IMR-90 (cell line): ENCODE measurements around the gene TBC1D9. TPM values are rescaled to one million over a fixed set of nuclear protein-coding genes. Genes with fewer than 3 reads are reported as not detected.

Experiments used
- ATAC-seq: fragments of 200-7000 bp; cut with Tn5 transposase; 2 replicates; pipeline ENCODE4 v1.9.1; 2020; ENCODE audit warnings: low read depth, mild to moderate bottlenecking, moderate library complexity
- BruUV-seq: library from RNA; stranded (reverse); fragments of 400-500 nt; replicated peaks from 2 replicates; lab custom pipeline; 2021; lab: Mats Ljungman, UMichigan
- CTCF ChIA-PET: fragments of 300-600 bp; formaldehyde crosslinking; extraction: SDS; loops from one replicate; lab custom pipeline; 2021; ENCODE audit warnings: antibody characterized with exemption; lab: Yijun Ruan, JAX
- POLR2A ChIA-PET: fragments of 300-600 bp; sonication (Branson Sonifier 250); formaldehyde crosslinking; loops from one replicate; lab custom pipeline; 2022; ENCODE audit warnings: antibody characterized with exemption; ENCODE audit not compliant: unreplicated experiment; lab: Charles Lee
- DNase-seq: peaks from one replicate; pipeline ENCODE4 v3.0.0; 2013
- H2AFZ ChIP-seq: replicated peaks from 2 replicates; pipeline ENCODE3; 2013; ENCODE audit warnings: low read length, mild to moderate bottlenecking; ENCODE audit not compliant: poor library complexity
- H2AK5ac ChIP-seq: 2 replicates; pipeline ENCODE4 v1.6.1; 2013; ENCODE audit warnings: low read depth, low read length, inconsistent platforms
- H2AK9ac ChIP-seq: replicated peaks from 2 replicates; pipeline ENCODE3; 2013; ENCODE audit warnings: mild to moderate bottlenecking, low read depth, low read length, moderate library complexity; ENCODE audit not compliant: poor library complexity
- H2BK120ac ChIP-seq: 2 replicates; pipeline ENCODE4 v1.6.1; 2013; ENCODE audit warnings: low read depth, low read length, inconsistent platforms
- H2BK15ac ChIP-seq: 3 replicates; pipeline ENCODE4 v1.6.1; 2013; ENCODE audit warnings: low read depth, low read length, inconsistent platforms
- H2BK20ac ChIP-seq: 2 replicates; pipeline ENCODE4 v1.6.1; 2013; ENCODE audit warnings: low read depth, mild to moderate bottlenecking, inconsistent platforms, low read length, moderate library complexity
- H2BK5ac ChIP-seq: 2 replicates; pipeline ENCODE4 v1.6.1; 2013; ENCODE audit warnings: mild to moderate bottlenecking, low read depth, low read length, inconsistent platforms; ENCODE audit not compliant: poor library complexity, severe bottlenecking
- H3K14ac ChIP-seq: replicated peaks from 2 replicates; pipeline ENCODE4 v1.6.1; 2013; ENCODE audit warnings: low read depth, low read length, inconsistent platforms
- H3K18ac ChIP-seq: 2 replicates; pipeline ENCODE4 v1.6.1; 2013; ENCODE audit warnings: low read depth, low read length, control low read depth
- H3K23ac ChIP-seq: 2 replicates; pipeline ENCODE4 v1.6.1; 2013; ENCODE audit warnings: low read depth, low read length, inconsistent platforms
- H3K27ac ChIP-seq: 2 replicates; pipeline ENCODE4 v1.5.1; 2013; ENCODE audit warnings: mild to moderate bottlenecking, control low read depth, low read length; ENCODE audit not compliant: insufficient read depth
- H3K27me3 ChIP-seq: 2 replicates; pipeline ENCODE4 v1.6.1; 2013; ENCODE audit warnings: low read length; ENCODE audit not compliant: control insufficient read depth, insufficient read depth
- H3K36me3 ChIP-seq: 2 replicates; pipeline ENCODE4 v1.6.1; 2013; ENCODE audit warnings: low read length, mixed read lengths; ENCODE audit not compliant: control insufficient read depth, insufficient read depth
- H3K4ac ChIP-seq: 2 replicates; pipeline ENCODE4 v1.6.1; 2013; ENCODE audit warnings: low read depth, low read length, inconsistent platforms
- H3K4me1 ChIP-seq: 2 replicates; pipeline ENCODE4 v1.6.1; 2013; ENCODE audit warnings: low read length, mixed read lengths; ENCODE audit not compliant: control insufficient read depth, insufficient read depth
- H3K4me2 ChIP-seq: 2 replicates; pipeline ENCODE4 v1.6.1; 2013; ENCODE audit warnings: low read depth, mild to moderate bottlenecking, control low read depth, low read length, moderate library complexity
- H3K4me3 ChIP-seq: 2 replicates; pipeline ENCODE4 v1.5.1; 2013; ENCODE audit warnings: low read depth, mild to moderate bottlenecking, control low read depth, low read length, moderate library complexity; ENCODE audit not compliant: insufficient read depth
- H3K56ac ChIP-seq: 2 replicates; pipeline ENCODE4 v1.6.1; 2013; ENCODE audit warnings: low read length, inconsistent platforms; ENCODE audit not compliant: insufficient read depth; ENCODE audit errors: extremely low read depth
- H3K79me1 ChIP-seq, 2 experiments: 2 replicates each; pipeline ENCODE4 v1.6.1; 2013; ENCODE audit warnings: low read length in 2 of 2, inconsistent platforms in 1 of 2, low read depth in 1 of 2
- H3K9ac ChIP-seq: 2 replicates; pipeline ENCODE4 v1.6.1; 2013; ENCODE audit warnings: low read depth, low read length, control low read depth
- H3K9me1 ChIP-seq: 2 replicates; pipeline ENCODE4 v1.6.1; 2013; ENCODE audit warnings: low read length, inconsistent platforms; ENCODE audit not compliant: insufficient read depth
- H3K9me3 ChIP-seq: 2 replicates; pipeline ENCODE4 v1.6.1; 2013; ENCODE audit warnings: low read length; ENCODE audit not compliant: control insufficient read depth, insufficient read depth
- H4K20me1 ChIP-seq: 2 replicates; pipeline ENCODE4 v1.6.1; 2013; ENCODE audit warnings: low read length, inconsistent platforms; ENCODE audit not compliant: insufficient read depth
- H4K5ac ChIP-seq: 2 replicates; pipeline ENCODE4 v1.6.1; 2013; ENCODE audit warnings: mild to moderate bottlenecking, low read depth, low read length, control low read depth
- H4K8ac ChIP-seq, 2 experiments: 2 replicates each; pipeline ENCODE4 v1.6.1; 2013; ENCODE audit warnings: low read depth in 2 of 2, low read length in 2 of 2, control low read depth in 1 of 2, inconsistent platforms in 1 of 2
- H4K91ac ChIP-seq: 2 replicates; pipeline ENCODE4 v1.6.1; 2013; ENCODE audit warnings: low read depth, low read length, inconsistent platforms; ENCODE audit not compliant: insufficient read depth
- BHLHE40 ChIP-seq: fragments of 150-350 bp; IDR thresholded peaks from 2 replicates; pipeline ENCODE4 v1.6.1; 2016; ENCODE audit warnings: mild to moderate bottlenecking, low read depth, low read length
- CEBPB ChIP-seq: IDR thresholded peaks from 2 replicates; pipeline ENCODE4 v1.6.1; 2012; ENCODE audit warnings: low read depth, low read length, improper control_type of control experiment
- CHD1 ChIP-seq: IDR thresholded peaks from 2 replicates; pipeline ENCODE4 v1.6.1; 2012; ENCODE audit warnings: low read depth, low read length, improper control_type of control experiment
- CTCF ChIP-seq: conservative IDR thresholded peaks from 2 replicates; pipeline ENCODE4 v1.5.1; 2012; ENCODE audit warnings: mild to moderate bottlenecking, low read depth, low read length, improper control_type of control experiment
- ELK1 ChIP-seq: fragments of 150-350 bp; IDR thresholded peaks from 2 replicates; pipeline ENCODE4 v1.6.1; 2016; ENCODE audit warnings: low read depth, mild to moderate bottlenecking, low read length, moderate library complexity, borderline replicate concordance
- FOS ChIP-seq: fragments of 150-350 bp; IDR thresholded peaks from 2 replicates; pipeline ENCODE4 v1.6.1; 2016; ENCODE audit warnings: low read depth, low read length
- MAFK ChIP-seq: IDR thresholded peaks from 2 replicates; pipeline ENCODE4 v1.6.1; 2012; ENCODE audit warnings: low read depth, low read length, improper control_type of control experiment
- MAZ ChIP-seq: IDR thresholded peaks from 2 replicates; pipeline ENCODE4 v1.6.1; 2012; ENCODE audit warnings: low read depth, mild to moderate bottlenecking, low read length, improper control_type of control experiment, moderate library complexity, borderline replicate concordance
- MXI1 ChIP-seq: IDR thresholded peaks from 2 replicates; pipeline ENCODE4 v1.6.1; 2012; ENCODE audit warnings: low read depth, mild to moderate bottlenecking, low read length, moderate library complexity, borderline replicate concordance
- NFE2L2 ChIP-seq: fragments of 150-350 bp; IDR thresholded peaks from 2 replicates; pipeline ENCODE4 v1.6.1; 2016; ENCODE audit warnings: low read depth, mild to moderate bottlenecking, low read length
- POLR2A ChIP-seq: IDR thresholded peaks from 2 replicates; pipeline ENCODE4 v1.6.1; 2012; ENCODE audit warnings: mild to moderate bottlenecking, low read depth, low read length
- RAD21 ChIP-seq: IDR thresholded peaks from 2 replicates; pipeline ENCODE4 v1.6.1; 2012; ENCODE audit warnings: low read length, improper control_type of control experiment
- RCOR1 ChIP-seq: IDR thresholded peaks from 2 replicates; pipeline ENCODE4 v1.6.1; 2012; ENCODE audit warnings: mild to moderate bottlenecking, low read length, improper control_type of control experiment; ENCODE audit not compliant: insufficient replicate concordance
- RFX5 ChIP-seq: IDR thresholded peaks from 2 replicates; pipeline ENCODE4 v1.8.0; 2012; ENCODE audit warnings: low read depth, mild to moderate bottlenecking, low read length, moderate library complexity
- SMC3 ChIP-seq: fragments of 150-350 bp; IDR thresholded peaks from 2 replicates; pipeline ENCODE4 v1.6.1; 2016; ENCODE audit warnings: low read depth, mild to moderate bottlenecking, antibody characterized with exemption, low read length, moderate library complexity
- WGBS, 2 experiments: methylation state at CpG; one replicate each; pipeline versions ENCODE4 v1.1.5 to v1.1.7; 2013; ENCODE audit warnings: missing lambda C conversion rate in 2 of 2; ENCODE audit not compliant: insufficient read length in 1 of 2; ENCODE audit errors: extremely low coverage in 2 of 2; 5-methylcytosine and 5-hydroxymethylcytosine counted together
- dilution Hi-C: fragments of 300-500 bp; cut with HindIII; formaldehyde crosslinking; loops from one replicate; pipeline ENCODE4 v1.14.3; 2018; ENCODE audit warnings: low sequenced_read_pairs; ENCODE audit not compliant: unreplicated experiment
- in situ Hi-C: fragments of 300-500 bp; cut with MboI; formaldehyde crosslinking; loops from 3 replicates; pipeline ENCODE4 v1.14.3; 2019; ENCODE audit warnings: low sequenced_read_pairs, inconsistent platforms, mixed read lengths
- intact Hi-C: fragments of 100-400 bp; cut with micrococcal nuclease; formaldehyde crosslinking; loops from 2 replicates; pipeline ENCODE4 v1.10.0; 2022
- polyA plus RNA-seq, 3 experiments: library from polyadenylated mRNA; depleted of rRNA; stranded (reverse); fragments of >200 nt; gene quantifications; 2 replicates each; pipeline ENCODE4 v1.2.3, GENCODE V29; 2012; ENCODE audit warnings: low replicate concordance in 1 of 3
- total RNA-seq: library from RNA; depleted of rRNA; stranded (reverse); fragments of >200 nt; gene quantifications from 2 replicates; pipeline ENCODE4 v1.2.3, GENCODE V29; 2012
- TF ChIP-seq, protein P1 (sequence below): fragments of 150-350 bp; IDR thresholded peaks from 2 replicates; pipeline ENCODE4 v1.6.1; 2017; ENCODE audit warnings: mild to moderate bottlenecking, antibody characterized with exemption, low read length, low read depth

Gene TBC1D9
- total and polyA plus RNA-seq, 2 of the 4 experiments (the other 2 are of a cell fraction): 11.7 to 15.2 TPM

DNA sequence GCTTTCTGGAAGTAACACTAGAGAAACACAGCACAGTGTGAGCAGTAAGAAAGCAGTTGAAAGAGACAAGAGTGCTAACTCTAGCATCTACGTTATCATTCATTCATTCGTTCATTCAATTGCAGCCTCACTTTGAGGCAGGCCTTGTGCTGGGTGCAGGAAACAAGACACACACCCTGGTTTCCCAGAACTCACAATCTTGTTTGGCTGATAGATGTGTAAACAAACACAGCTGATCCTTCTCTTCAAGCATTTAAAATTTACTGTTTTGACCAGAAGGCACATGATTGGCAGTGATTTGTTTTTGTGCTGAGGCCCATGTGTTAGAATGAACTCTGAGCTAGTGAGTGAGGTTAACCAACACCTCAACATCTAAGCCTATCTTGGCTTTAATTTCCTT lies 20.4 kb upstream of the TBC1D9 start:
- H3K4me1 ChIP-seq: no peaks in the 10 kb centered on the region
- no peak overlapping the region for H3K9ac ChIP-seq
- intact Hi-C loops (no loop called here), in situ Hi-C loops (no loop called here), dilution Hi-C loops (no loop called here)
- WGBS, 2 experiments: 33% methylated on average over 1 of the region's 2 CpGs; no CpG with 5 or more reads in 1 of the 2 experiments
- no peak overlapping the region for H2BK20ac ChIP-seq
- no peak for ATAC-seq
- TF ChIP-seq RAD21 (no peak), MXI1 (no peak), CEBPB (no peak), FOS (no peak), MAFK (no peak), CTCF (no peak), CHD1 (no peak), ELK1 (no peak), RCOR1 (no peak), RFX5 (no peak), SMC3 (no peak), MAZ (no peak), NFE2L2 (no peak), POLR2A (no peak), BHLHE40 (no peak)
- TF ChIP-seq, protein P1, sequence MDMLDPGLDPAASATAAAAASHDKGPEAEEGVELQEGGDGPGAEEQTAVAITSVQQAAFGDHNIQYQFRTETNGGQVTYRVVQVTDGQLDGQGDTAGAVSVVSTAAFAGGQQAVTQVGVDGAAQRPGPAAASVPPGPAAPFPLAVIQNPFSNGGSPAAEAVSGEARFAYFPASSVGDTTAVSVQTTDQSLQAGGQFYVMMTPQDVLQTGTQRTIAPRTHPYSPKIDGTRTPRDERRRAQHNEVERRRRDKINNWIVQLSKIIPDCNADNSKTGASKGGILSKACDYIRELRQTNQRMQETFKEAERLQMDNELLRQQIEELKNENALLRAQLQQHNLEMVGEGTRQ: no peak
- H3K9me1 ChIP-seq: no peaks in the 10 kb centered on the region
- H3K18ac ChIP-seq: no peak overlapping the region
- H3K4ac ChIP-seq: no peak overlapping the region
- no peak for DNase-seq
- no peak overlapping the region; the same call in 1 of the 2 replicates for H3K23ac ChIP-seq
- ChIA-PET POLR2A (no interaction called here), CTCF (interaction anchor here (0.9 to 1.0 kb wide), 2 partner anchors 13 to 14 kb away, joined by 3 read pairs; no protein-coding TSS in a partner anchor)
- no peak overlapping the region for H3K56ac ChIP-seq
- no peak overlapping the region for H2BK5ac ChIP-seq
- H3K14ac ChIP-seq: no peak overlapping the region
- H4K5ac ChIP-seq: no peak overlapping the region
- peaks cover 4% of the 10 kb centered on the region; the same call in 1 of the 2 replicates for H3K27me3 ChIP-seq
- BruUV-seq: no TSS peak
- H3K27ac ChIP-seq: no peak overlapping the region
- no peak overlapping the region for H2BK15ac ChIP-seq
- H2AK9ac ChIP-seq: no peak overlapping the region
- no peak overlapping the region for H4K91ac ChIP-seq
- no peak overlapping the region for H2AFZ ChIP-seq
- H3K79me1 ChIP-seq: no peaks in the 10 kb centered on the region
- H4K8ac ChIP-seq: no peak overlapping the region
- H3K4me2 ChIP-seq: no peak overlapping the region
- H3K4me3 ChIP-seq: no peak overlapping the region
- no peaks in the 10 kb centered on the region for H4K20me1 ChIP-seq
- no peak overlapping the region for H2AK5ac ChIP-seq
- H3K9me3 ChIP-seq: no peaks in the 10 kb centered on the region
- no peaks in the 10 kb centered on the region for H3K36me3 ChIP-seq
- H2BK120ac ChIP-seq: no peak overlapping the region
